Measurements from ENCODE around the gene AGR3.

DNA sequence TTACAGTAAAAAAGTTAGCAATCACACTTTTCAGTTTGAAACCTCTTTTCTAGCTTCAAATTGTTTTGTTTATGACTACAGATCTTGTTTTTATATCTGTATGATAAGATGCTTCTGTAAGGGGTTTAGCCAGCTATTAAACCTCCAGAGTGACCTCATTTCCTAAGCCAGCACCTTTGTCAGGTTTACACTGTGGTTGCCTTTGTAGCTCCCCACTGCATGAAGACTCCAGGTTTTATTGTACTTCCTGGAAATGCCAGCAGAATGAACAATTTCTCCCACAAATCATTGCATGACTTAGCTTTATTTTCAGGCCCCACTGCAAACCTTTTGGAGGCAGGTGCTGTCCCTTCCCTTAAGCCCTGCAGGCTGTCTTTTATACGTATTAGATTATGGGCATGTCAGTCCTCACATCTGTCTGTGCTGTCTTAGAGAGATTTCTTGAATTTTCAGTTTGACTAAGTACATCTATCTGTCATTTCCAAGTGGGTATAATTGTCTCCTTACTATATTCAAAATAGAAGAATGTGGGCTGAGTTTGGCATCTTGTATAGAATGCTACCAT lies 8.2 kb upstream of the AGR3 start:
- no peak for TF ChIP-seq SP1 (IDR thresholded peaks at IDR 0.05)
- no peak for TF ChIP-seq FOXK2 (IDR thresholded peaks at IDR 0.05)
- TF ChIP-seq FOXM1 (IDR thresholded peaks at IDR 0.05; ENCODE audit: borderline replicate concordance): no peak
- no peak for TF ChIP-seq ZNF384 (IDR thresholded peaks at IDR 0.05)
- no peak for TF ChIP-seq BHLHE40 (IDR thresholded peaks at IDR 0.05; ENCODE audit: borderline replicate concordance)
- no peak for TF ChIP-seq CTBP1 (IDR thresholded peaks at IDR 0.05; ENCODE audit: borderline replicate concordance)
- no peak for TF ChIP-seq SUZ12 (IDR thresholded peaks at IDR 0.05)
- no peak for TF ChIP-seq NFRKB (IDR thresholded peaks at IDR 0.05)
- no peak for TF ChIP-seq TARDBP (IDR thresholded peaks at IDR 0.05)
- no peak for TF ChIP-seq FOXA1 (IDR thresholded peaks at IDR 0.05)
- no peak for TF ChIP-seq ELF4 (IDR thresholded peaks at IDR 0.05)
